HG02759 (cell line): ENCODE measurements around the gene DNM2.
"Not testable (repeated sequence)": the region's sequence is repeated elsewhere in the genome, so short reads cannot be mapped to it uniquely, and the experiment has no call there.

Experiments
- ATAC-seq: cut with Tn5 transposase; IDR thresholded peaks from one replicate; pipeline ENCODE4 v1.9.1; 2021; ENCODE audit warnings: mild to moderate bottlenecking, moderate library complexity; ENCODE audit not compliant: unreplicated experiment

The DNM2 gene

DNA sequence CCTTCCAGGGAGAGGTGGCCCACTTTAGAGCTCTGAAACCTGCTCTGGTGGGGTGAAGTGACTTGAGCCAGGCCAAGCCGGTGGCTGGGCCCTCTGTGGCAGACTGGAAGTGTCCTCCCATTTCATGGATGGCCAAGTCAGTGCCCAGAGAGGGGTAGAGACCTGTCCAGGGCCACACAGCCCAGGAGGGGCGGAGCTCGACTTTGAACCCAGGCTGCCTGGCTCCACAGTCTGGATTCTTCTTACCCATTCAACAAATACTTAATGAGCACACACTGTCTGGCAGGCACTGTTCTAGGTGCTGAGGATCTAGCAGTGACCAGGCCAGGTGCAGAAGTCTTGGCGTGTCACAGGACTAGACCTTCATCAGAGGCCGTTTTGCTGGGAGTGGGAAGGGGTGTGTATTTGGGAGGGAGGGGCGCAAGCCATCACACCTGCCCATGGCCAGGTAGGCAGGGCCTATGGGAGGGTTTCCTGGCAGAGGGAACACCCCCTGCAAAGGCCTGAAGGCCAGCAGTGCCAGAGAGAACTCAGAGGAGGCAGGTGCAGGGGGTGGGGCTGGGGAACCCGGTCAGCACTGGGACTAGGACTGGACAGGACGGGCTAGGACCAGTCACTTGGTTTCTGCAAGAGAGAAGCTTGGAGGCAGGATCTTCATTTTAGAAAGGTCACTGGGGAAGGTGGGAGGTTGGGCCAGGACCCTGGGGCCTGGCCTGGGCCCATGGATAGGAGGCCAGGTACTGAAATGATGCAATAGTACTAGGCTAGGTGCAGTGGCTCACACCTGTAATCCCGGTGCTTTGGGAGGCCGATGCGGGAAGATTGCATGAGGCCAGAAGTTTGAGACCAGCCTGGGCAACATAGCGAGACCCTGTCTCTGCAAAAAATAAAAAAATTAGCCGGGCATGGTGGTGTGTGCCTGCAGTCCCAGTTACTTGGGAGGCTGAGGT lies 31.8 kb downstream of the DNM2 start:
- no peak for ATAC-seq

DNA sequence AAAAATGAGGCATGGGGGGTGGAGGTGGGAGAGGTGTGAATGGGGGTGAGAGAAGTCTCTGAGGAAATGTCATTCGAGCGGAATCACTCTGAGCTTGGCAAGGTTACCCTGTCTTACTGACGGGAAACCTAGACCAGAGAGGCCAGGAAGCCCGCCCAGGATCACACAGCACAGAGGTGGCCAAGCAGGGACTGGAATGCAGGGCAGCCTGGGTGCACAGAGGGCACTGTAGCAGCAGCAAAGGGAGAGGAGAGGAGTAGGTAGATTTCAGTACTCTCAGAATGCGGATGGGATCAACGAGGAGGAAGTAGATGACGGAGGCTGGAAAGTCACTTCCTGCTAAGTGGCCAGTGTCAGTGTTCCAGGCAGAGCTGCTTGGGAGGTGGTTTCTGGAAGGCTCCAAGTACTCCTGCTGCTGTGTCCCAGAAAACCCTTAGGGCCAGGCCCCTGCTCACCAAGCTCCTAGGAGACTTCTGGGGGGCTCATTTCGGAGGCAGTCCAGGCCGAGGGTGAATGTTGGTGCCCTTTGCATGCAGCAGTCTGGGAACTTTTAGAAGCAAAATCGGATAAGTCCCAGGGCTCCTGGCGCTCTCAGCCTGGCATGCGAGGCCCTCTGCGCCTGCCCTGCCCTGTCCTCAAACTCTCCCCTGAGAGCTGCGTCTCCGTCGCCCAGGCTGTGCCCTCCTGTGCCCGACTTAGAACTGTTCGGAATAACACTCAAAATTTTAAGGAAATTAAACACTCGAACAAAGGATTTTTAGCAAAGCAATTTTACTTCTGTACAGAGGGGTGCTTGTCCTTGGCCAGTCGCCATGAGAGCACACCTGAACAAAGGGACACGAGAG lies 33.5 kb downstream of the DNM2 start:
- ATAC-seq: no peak

DNA sequence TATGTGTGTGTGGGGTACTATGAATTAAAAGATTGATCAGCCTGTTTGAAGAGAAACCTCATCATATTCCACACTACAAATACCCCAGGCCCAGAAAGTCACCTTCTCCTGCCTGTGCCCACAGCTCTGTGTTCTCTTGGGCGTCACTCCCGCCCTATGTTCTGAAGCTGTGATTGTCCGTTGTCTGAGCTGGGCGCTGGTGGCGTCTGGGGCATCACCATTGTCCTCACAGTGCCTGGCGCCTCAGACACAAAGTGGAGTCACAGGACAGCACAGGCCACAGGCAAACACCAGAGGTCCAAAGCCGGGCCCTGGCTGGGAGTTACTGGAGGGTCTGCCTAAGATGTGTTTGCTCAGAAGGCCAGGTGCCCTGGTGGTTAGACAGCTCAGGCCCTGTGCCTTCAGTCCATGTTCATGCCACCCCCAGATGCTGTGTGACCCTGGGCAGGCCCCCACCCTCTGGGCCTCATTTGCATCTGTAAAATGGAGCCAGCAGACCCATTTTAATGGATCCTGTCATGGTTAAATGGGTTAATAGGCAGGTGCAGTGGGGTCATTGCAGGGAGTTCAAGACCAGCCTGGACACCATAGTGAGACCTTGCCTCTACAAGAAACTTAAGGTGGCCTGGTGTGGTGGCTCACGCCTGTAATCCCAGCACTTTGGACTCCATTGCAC lies 34.5 kb downstream of the DNM2 start:
- no peak for ATAC-seq

DNA sequence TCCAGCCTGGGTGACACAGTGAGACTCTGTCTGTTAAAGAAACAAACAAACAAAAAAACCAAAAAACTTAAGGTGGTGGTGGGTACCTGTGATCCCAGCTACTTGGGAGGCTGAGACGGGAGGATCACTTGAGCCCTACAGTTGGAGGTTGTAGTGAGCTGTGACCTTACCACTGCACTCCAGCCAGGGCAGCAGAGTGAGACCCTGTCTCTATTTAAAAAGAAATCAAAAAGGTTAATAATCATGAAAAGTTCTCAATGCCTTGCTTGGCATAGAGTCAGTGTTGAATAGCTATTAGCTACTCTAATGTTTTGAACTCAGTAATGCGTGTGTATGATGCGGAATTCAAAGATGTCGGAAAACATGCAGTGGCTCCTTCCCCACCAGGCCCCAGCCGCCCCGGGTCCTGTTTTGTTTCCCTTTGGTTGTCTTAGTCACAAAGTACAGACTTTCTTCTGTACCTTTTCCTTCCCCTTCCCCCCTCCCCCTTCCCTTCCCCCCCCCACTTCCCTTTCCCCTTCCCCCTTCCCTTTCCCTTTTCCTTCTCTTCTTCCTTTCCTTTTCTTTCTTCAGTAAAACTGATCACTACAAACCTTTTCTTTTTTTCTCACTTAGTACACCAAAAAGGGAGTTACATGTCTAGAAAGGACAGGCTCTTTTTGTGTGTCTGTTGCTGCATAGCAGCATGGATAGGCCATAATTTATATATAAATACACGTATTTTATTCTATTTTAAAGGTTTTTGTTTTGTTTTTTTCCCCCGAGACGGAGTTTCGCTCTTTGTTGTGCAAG lies 35.2 kb downstream of the DNM2 start:
- ATAC-seq: no peak

DNA sequence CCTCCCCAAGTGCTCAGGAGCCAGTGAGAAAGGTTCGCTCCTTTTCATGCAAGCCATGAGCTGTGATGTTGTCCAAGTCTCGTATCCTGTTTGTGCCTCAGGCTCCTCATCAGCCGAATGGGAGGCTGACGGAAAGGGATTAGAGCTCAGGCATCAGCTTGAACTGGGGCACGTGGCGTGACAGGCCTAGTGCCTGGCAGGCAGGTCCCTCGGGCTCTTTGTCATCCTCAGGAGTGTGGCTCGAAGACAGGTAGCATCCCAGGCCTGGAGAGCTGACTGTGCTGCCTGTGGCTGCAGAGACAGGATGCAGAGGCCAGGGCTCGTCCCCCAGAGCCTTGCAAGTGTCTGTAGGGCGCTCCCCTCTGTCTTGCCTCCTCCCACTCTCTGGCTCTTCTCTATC lies 38.5 kb downstream of the DNM2 start:
- no peak for ATAC-seq

DNA sequence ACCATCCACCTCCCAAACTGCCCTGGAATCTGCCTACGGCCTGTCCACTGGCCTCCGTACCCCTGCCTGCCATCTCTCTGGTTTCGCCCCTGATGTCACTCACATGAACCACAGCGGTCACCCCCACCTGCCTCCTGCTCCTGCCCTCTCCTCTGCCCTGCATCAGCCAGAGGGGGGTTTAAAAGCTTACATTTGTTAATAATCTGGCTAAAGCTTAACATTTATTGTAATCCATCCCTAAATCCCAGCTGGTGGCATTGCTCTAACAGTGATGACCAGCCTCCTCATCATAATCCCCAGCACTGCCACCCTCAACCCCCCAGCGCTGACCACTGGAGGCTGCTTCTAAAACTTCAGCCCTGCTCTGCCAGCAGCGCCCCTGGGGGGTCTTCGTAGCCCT lies 38.9 kb downstream of the DNM2 start:
- ATAC-seq: no peak

DNA sequence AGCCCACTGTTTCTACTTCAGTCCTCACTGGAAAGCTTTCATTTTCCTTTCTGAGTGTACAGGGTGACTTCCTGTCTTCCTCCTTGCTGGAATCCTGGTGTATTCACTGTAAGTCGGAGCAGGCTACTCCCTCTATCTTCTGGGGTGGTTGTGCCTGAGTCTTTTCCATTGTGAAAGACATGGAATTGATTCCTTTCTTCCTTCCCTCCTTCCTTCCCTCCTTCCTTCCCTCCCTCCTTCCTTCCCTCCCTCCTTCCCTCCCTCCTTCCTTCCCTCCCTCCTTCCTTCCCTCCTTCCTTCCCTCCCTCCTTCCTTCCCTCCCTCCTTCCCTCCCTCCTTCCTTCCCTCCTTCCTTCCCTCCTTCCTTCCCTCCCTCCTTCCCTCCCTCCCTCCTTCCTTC lies 40.2 kb downstream of the DNM2 start:
- not testable (repeated sequence) for ATAC-seq

DNA sequence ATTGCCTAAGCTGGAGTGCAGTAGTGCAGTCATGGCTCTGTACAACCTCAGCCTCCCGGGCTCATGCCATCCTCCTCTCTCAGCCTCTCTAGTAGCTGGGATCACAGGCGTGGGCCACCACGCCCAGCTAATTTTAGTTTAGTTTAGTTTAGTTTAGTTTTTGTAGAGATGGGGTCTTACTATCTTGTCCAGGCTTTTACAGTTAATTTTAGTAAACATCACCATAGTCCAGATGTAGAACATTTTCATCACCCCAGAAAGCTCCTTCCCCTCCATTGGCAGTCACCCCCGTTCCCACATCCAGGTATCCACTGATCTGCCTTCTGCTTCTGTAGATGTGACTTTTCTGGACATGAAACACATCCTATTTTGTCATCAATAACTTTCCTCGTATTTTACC lies 41.1 kb downstream of the DNM2 start:
- ATAC-seq: no peak

DNA sequence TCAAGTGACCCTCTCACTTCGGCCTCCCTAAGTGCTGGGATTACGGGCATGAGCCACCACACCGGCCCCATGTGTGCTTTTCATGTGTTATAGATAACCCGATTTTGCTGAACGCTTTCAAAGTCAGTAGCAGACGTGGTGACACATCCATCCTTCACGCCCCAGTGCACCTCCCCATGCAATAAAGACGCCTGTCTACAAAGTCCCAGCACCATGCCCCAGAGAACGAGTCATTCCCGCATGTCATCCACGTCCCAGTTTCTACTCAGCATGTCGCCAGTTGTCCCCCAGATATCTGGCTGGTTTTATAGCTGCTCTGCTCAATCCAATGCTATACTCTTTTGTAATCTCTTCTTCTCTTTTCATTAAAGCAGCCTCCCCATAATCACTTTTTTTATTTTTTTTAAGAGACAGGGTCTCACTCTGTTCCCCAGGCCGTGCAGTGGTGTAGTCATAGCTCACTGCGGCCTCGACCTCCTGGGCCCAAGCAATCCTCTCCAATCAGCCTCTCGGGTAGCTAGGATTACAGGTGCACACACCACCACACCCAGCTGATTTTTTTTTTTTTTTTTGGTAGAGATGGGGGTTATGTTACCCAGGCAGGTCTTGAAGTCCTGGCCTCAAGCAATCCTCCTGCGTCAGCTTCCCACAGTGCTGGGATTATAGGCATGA lies 42.5 kb downstream of the DNM2 start:
- ATAC-seq: peak; percentile 26

DNA sequence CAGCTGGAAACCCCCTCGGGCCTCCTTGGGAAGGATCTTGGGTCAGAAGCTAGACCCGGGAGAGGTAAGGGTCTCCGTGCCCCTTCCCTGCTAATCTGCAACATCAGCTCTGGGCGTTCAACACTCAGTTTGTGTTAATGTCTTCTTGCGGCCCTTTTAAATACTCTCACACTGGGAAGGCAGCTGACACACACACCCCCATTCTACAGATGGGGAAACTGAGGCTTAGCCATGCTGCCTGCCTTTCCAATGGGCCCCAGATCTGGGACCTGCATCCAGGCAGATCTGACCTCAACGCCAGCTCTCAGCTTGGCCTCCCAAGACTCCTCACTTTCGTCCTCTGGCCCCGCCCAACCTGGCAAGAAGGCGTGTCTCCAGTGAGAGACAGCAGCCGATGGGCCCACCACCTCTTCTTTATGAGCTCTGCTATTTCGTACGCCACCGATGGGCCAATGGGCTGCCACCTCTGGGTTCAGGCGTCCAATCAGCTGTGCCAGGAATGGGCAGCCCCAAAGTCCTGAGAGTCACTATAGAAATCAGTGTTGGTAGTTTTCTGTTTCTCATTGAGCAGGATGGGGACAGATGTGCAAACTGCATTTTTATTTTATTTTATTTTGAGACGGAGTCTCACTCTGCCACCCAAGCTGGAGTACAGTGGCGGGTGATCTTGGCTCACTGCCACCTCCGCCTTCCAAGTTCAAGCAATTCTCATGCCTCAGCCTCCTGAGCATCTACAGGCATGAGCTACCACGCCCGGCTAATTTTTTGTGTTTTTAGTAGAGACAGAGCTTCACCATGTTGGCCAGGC lies 43.8 kb downstream of the DNM2 start:
- ATAC-seq: no peak

DNA sequence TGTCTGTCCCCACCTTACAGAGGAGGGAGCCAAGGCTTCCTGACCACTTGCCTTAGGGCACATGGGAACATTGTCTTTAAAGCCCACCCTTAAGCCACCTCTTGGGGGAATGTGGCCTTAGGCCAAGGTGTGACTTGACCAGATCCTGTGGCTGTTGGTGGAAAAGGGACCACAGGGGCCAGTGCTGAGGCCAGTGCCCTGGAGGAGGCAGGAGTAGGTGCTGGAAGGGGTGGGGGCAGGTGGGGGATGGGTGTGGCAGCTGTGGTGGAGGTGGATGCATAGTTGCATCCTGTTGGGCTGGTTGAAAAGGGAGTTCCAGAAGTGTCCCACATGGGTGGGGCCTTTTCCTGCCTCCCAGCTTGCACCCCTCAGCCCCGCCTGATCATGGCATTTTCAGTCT lies 44.8 kb downstream of the DNM2 start:
- ATAC-seq: no peak

DNA sequence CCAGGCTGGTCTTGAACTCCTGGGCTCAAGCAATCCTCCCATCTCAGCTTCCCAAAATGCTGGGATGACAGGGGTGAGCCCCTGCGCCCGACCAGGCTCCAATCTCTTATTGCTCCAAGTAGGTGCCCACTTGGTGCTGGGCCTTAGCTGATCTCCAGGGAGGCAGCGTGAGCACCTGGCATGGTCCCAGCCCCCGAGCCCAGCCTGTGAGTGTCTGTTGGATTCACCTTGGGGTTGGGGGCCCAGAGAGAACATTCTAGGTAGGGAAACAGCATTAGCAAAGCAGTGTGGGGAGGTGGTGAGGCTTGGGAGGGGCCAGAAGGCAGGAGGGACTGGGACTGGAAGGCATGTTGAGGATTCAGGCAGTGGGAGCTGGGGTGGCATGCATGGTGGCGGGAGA lies 45.5 kb downstream of the DNM2 start:
- no peak for ATAC-seq

DNA sequence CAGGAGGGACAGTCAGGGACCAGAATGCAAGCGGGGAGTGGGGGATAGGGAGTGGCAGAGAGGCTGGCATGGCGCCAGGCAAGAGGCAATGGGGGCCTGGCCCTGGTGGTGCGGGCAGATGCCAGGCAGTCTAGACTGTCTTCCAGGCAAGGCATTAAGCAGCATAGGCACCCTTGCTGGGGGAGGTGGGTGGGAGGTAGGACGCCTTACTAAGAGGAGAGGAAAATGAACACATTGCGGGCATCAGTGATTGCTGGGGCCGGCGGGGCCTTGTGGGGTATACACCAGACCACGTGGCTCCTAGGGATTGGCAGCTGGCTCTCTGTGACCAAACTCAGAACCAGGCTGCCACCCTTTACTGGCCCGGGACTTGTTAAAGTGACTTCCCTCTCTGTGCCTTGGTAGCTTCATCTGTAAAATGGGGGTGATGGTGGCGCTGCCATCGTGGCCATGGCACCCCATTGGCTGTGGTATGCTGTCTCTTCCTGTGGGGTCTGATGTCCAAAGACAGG lies 46.0 kb downstream of the DNM2 start:
- no peak for ATAC-seq

DNA sequence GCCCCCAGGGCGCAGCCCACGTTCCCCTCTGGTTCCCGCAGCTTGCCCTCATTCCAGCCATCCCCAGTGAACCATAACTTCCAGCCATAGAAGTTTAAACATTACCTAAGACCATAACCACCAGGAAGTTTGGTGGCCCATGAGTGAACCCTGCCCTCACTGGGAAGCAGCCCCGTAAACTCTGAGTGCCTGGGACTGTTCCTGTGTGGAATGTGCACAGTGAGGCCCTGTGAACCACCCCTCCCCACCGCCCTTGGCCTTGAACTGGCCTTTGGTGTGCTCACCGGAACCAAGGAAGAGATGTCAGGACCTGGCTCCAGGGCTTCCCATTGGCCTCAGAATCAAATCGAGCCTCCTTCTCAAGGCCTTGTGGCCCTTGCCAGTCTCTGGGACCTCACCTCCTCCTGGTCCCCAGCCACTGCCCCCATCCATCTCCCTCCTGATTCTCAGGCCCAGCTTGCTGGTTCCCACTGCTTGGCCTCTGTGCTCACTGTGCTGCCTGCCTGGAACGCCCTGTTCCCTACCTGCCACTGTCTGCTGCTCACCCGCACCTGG lies 46.5 kb downstream of the DNM2 start:
- ATAC-seq: no peak

DNA sequence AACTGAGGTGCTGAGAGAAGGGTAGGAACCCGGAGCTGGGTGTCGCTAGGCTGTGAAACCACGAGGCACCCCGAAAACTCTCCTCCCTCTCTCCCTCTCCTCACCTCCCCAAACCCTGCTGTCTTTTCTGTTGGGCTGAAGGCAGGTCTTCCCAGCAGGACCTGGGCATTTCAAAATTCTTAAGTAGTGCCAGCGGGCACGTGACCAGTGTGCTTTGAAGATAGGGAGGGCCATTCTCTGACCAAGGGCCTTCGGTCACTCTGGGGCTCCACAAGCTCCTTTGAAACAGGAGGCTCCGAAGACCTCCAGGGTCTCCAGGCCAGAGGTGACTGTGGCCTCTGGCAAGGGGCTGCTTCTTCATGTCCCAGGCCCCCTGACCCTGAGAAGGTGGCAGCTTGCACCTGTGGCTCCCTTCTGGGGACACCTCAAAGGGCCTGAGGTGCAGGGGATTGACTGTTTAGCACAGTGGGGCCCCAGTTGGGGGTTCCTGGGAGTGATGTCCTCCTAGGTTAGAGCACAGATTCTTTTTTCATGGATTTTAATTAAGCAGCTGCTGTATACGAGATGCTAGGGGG lies 48.3 kb downstream of the DNM2 start:
- no peak for ATAC-seq

DNA sequence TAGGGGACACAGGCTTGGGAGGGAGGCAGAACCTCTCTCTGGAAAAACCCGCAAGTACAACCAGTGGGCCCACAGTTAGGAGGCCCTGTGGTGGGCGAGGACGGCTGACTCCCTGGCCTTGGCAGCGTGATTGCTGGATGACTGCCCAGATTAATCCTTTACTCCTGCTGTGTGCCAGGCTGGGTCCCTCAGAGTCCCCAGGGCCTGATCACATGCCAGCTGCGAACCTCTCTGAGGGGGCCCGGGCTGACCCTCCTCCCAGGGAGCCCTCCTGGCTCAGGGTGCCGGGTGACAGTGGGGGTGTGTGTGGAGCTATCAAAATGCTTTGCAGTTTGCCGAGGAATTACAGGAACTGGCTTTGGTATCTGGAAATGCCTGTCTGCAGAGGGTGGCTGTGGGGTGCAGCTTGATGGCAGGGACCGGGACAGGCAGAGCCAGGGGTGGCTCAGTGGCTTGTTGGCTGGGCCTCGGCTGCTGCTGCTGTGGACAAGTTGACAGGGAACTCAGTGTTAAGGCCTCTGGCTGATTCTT lies 48.9 kb downstream of the DNM2 start:
- ATAC-seq: no peak

DNA sequence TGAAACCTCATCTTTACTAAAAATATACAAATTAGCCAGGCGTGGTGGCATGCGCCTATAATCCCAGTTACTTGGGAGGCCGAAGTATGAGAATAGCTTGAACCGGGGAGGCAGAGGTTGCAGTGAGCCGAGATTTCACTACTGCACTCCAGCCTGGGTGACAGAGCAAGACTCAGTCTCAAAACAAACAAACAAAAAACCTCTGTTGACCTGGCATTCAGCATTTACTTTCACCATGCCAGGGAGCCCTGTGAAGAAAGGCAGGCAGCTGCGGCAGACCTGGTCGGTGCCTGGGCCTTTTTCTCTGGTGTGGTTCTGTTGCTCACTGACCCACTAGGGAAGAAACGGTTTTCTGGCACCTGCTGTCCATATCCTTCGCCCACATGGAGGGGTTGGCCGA lies 49.8 kb downstream of the DNM2 start:
- ATAC-seq: no peak

DNA sequence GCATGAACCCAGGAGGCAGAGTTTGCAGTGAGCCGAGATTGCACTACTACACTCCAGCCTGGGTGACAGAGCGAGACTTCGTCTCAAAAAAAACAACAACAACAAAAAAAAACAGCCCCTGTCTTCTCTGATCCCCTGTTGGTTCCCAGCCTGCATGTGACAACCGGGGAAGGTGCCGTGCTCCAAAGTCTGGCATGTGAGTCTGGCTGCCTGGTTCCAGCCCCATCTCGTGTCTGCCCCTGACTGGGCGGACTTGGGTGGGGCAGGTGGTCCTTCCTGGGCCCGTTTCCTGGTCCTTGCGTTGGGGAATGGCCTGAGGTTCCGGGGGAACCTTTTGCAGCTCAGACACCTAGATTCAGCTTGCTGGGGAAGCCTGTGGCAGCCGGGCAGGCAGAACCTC lies 50.5 kb downstream of the DNM2 start:
- no peak for ATAC-seq
